Measurements from ENCODE around the gene CAMTA1. TPM values are rescaled to one million over a fixed set of nuclear protein-coding genes. Genes with fewer than 3 reads are reported as not detected.

The CAMTA1 gene
- total and polyA plus RNA-seq, 2 experiments from 2014 or later: 89.0 to 145 TPM

GRCh38 chr1:7781923-7782495 is 996.8 kb downstream of the CAMTA1 start:
- H2AFZ ChIP-seq: no peak overlapping the region

GRCh38 chr1:7783178-7783711 is 998.0 kb downstream of the CAMTA1 start:
- Histone ChIP-seq H4K20me1 (ENCODE audit: insufficient read depth, poor library complexity, severe bottlenecking) (no peaks in the 10 kb centered on the region), H3K4me2 (peak overlapping the region; percentile 95), H3K79me2 (no peaks in the 10 kb centered on the region), H3K27ac (peak overlapping the region; percentile 51), H3K36me3 (replicated peaks; ENCODE audit: insufficient read depth, low read depth) (no peaks in the 10 kb centered on the region), H2AFZ (peak overlapping the region; percentile 93), H3K27me3 (no peaks in the 10 kb centered on the region), H3K9me3 (ENCODE audit: low read depth) (no peaks in the 10 kb centered on the region), H3K4me1 (ENCODE audit: insufficient read depth) (peaks cover 4% of the 10 kb centered on the region), H3K4me3 (peak overlapping the region; percentile 64), H3K9me2 (replicated peaks; ENCODE audit: insufficient read depth) (no peaks in the 10 kb centered on the region)
- no peak for TF ChIP-seq CTCF (IDR thresholded peaks at IDR 0.05; ENCODE audit: poor library complexity)
- TF ChIP-seq EZH2phosphoT487 (IDR thresholded peaks at IDR 0.05; ENCODE audit: low read depth, severe bottlenecking, unreplicated experiment): no peak
- no peak for TF ChIP-seq EZH2 (IDR thresholded peaks at IDR 0.05; ENCODE audit: borderline replicate concordance)
- peak; percentile 77 for DNase-seq (ENCODE audit: low spot score)
- WGBS (ENCODE audit: low lambda C conversion rate, missing lambda C conversion rate): 25% methylated on average over 6 of the region's 34 CpGs

More at GRCh38 chr1:7781923-7782495, 996.8 kb downstream of the CAMTA1 start:
- Histone ChIP-seq H3K36me3 (replicated peaks; ENCODE audit: insufficient read depth, low read depth) (no peaks in the 10 kb centered on the region), H3K79me2 (no peaks in the 10 kb centered on the region), H3K4me3 (no peak overlapping the region), H3K9me3 (ENCODE audit: low read depth) (no peaks in the 10 kb centered on the region), H3K9me2 (replicated peaks; ENCODE audit: insufficient read depth) (no peaks in the 10 kb centered on the region), H3K4me2 (no peak overlapping the region), H3K4me1 (ENCODE audit: insufficient read depth) (peaks cover 4% of the 10 kb centered on the region), H3K27ac (no peak overlapping the region), H4K20me1 (ENCODE audit: insufficient read depth, poor library complexity, severe bottlenecking) (no peaks in the 10 kb centered on the region), H3K27me3 (no peaks in the 10 kb centered on the region)
- TF ChIP-seq EZH2 (IDR thresholded peaks at IDR 0.05; ENCODE audit: borderline replicate concordance): no peak
- TF ChIP-seq EZH2phosphoT487 (IDR thresholded peaks at IDR 0.05; ENCODE audit: low read depth, severe bottlenecking, unreplicated experiment): no peak
- TF ChIP-seq CTCF (IDR thresholded peaks at IDR 0.05; ENCODE audit: poor library complexity): no peak
- WGBS (ENCODE audit: low lambda C conversion rate, missing lambda C conversion rate): 94% methylated on average over 16 of the region's 16 CpGs
- no peak for DNase-seq (ENCODE audit: low spot score)

GRCh38 chr1:7783826-7784491 is 998.7 kb downstream of the CAMTA1 start, which contains the start of gene PER3:
TSS of gene PER3 (plus strand) at chr1:7784291. CDS start at chr1:7784878, 587 bp downstream.
- H3K79me2 ChIP-seq: no peaks in the 10 kb centered on the region
- no peaks in the 10 kb centered on the region for H3K9me3 ChIP-seq (ENCODE audit: low read depth)
- no peaks in the 10 kb centered on the region for H3K36me3 ChIP-seq (replicated peaks; ENCODE audit: insufficient read depth, low read depth)
- peaks cover 4% of the 10 kb centered on the region for H3K4me1 ChIP-seq (ENCODE audit: insufficient read depth)
- WGBS (ENCODE audit: low lambda C conversion rate, missing lambda C conversion rate): 10% methylated on average over 2 of the region's 90 CpGs
- H4K20me1 ChIP-seq (ENCODE audit: insufficient read depth, poor library complexity, severe bottlenecking): no peaks in the 10 kb centered on the region
- no peaks in the 10 kb centered on the region for H3K27me3 ChIP-seq
- H3K4me3 ChIP-seq: peak within 1 kb of the TSS; percentile 64
- peak within 1 kb of the TSS; percentile 82 for H3K27ac ChIP-seq
- no peak for TF ChIP-seq CTCF (IDR thresholded peaks at IDR 0.05; ENCODE audit: poor library complexity)
- no peak for TF ChIP-seq EZH2phosphoT487 (IDR thresholded peaks at IDR 0.05; ENCODE audit: low read depth, severe bottlenecking, unreplicated experiment)
- TF ChIP-seq EZH2 (IDR thresholded peaks at IDR 0.05; ENCODE audit: borderline replicate concordance): no peak
- peak within 1 kb of the TSS; percentile 95 for H3K4me2 ChIP-seq
- peak; percentile 99 for DNase-seq (ENCODE audit: low spot score)
- H2AFZ ChIP-seq: peak within 1 kb of the TSS; percentile 93
- no peaks in the 10 kb centered on the region for H3K9me2 ChIP-seq (replicated peaks; ENCODE audit: insufficient read depth)

All from hepatocyte (in vitro differentiated cells).